ENCODE results near the gene FIP1L1.

The FIP1L1 gene

GRCh38 chr4:53348046-53348445, 29.4 kb upstream of the FIP1L1 start:
- Histone ChIP-seq H3K27ac (replicated peaks) (no peak overlapping the region), H3K27me3 (ENCODE audit: insufficient read depth, poor library complexity, severe bottlenecking) (no peaks in the 10 kb centered on the region), H3K4me3 (replicated peaks; ENCODE audit: insufficient read depth, low read length) (no peak overlapping the region)
- TF ChIP-seq GABPA (IDR thresholded peaks at IDR 0.05; ENCODE audit: low read depth) (no peak), SPI1 (IDR thresholded peaks at IDR 0.05; ENCODE audit: borderline replicate concordance, low read depth) (no peak), POLR2AphosphoS5 (IDR thresholded peaks at IDR 0.05; ENCODE audit: low read depth) (no peak), CTCF (IDR thresholded peaks at IDR 0.05; ENCODE audit: insufficient read depth, low read length) (no peak)
- TF ChIP-seq, protein P1, sequence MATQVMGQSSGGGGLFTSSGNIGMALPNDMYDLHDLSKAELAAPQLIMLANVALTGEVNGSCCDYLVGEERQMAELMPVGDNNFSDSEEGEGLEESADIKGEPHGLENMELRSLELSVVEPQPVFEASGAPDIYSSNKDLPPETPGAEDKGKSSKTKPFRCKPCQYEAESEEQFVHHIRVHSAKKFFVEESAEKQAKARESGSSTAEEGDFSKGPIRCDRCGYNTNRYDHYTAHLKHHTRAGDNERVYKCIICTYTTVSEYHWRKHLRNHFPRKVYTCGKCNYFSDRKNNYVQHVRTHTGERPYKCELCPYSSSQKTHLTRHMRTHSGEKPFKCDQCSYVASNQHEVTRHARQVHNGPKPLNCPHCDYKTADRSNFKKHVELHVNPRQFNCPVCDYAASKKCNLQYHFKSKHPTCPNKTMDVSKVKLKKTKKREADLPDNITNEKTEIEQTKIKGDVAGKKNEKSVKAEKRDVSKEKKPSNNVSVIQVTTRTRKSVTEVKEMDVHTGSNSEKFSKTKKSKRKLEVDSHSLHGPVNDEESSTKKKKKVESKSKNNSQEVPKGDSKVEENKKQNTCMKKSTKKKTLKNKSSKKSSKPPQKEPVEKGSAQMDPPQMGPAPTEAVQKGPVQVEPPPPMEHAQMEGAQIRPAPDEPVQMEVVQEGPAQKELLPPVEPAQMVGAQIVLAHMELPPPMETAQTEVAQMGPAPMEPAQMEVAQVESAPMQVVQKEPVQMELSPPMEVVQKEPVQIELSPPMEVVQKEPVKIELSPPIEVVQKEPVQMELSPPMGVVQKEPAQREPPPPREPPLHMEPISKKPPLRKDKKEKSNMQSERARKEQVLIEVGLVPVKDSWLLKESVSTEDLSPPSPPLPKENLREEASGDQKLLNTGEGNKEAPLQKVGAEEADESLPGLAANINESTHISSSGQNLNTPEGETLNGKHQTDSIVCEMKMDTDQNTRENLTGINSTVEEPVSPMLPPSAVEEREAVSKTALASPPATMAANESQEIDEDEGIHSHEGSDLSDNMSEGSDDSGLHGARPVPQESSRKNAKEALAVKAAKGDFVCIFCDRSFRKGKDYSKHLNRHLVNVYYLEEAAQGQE (IDR thresholded peaks at IDR 0.05; ENCODE audit: insufficient replicate concordance, low read depth): no peak
- no peak for DNase-seq (ENCODE audit: low read depth in 1 of 2, low spot score in 1 of 2)

DNA sequence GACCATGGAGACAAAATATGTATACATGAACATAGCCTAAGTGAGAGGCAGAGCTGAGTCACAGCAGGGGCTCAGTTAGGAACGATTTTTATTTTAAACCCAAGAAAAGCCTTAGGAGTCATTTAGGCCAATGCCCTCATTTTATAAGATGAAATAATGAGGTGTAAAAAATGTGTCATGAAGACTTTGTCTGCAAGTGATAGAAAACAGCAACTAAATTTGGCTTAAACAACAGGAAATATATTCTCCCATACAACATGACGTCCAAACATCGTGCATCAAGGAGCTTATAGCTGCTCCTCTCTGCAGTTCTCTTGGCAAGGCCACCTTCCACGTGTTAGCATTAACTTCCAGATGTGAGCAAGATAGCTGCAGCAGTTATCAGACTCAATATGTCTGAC, 28.4 kb upstream of the FIP1L1 start:
- no peak for DNase-seq (ENCODE audit: low read depth in 1 of 2, low spot score in 1 of 2)
- Histone ChIP-seq H3K27ac (replicated peaks) (no peak overlapping the region), H3K27me3 (ENCODE audit: insufficient read depth, poor library complexity, severe bottlenecking) (no peaks in the 10 kb centered on the region), H3K4me3 (replicated peaks; ENCODE audit: insufficient read depth, low read length) (no peak overlapping the region)
- TF ChIP-seq CTCF (IDR thresholded peaks at IDR 0.05; ENCODE audit: insufficient read depth, low read length) (no peak), GABPA (IDR thresholded peaks at IDR 0.05; ENCODE audit: low read depth) (no peak), POLR2AphosphoS5 (IDR thresholded peaks at IDR 0.05; ENCODE audit: low read depth) (no peak), SPI1 (IDR thresholded peaks at IDR 0.05; ENCODE audit: borderline replicate concordance, low read depth) (no peak)
- TF ChIP-seq, protein P1 (IDR thresholded peaks at IDR 0.05; ENCODE audit: insufficient replicate concordance, low read depth): no peak

DNA sequence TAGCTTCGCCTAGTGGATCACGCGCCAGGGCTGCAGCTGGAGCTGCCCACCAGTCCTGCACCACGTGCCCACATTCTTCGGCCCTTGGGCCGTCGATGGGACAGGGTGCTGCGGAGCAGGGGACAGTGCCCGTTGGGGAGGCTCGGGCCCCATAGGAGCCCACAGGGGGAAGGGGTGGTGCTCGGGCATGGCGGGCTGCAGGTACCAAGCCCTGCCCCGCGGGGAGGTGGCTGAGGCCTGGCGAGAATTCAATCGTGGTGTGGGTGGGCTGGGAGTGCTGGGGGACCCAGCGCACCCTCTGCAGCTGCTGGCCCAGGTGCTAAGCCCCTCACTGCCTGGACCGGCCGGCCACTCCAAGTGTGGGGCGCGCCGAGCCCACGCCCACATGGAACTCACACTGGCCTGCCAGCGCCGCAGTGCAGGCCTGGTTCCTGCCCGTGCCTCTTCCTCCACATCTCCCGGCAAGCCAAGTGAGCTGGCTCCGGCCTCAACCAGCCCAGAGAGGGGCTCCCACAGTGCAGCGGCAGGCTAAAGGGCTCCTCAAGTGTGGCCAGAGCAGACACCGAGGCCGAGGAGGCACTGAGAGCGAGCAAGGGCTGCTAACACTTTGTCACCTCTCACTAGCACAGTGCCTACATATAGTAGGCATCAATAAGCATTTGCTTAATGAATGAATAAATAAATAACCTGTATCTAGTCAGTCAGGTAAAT, 23.3 kb upstream of the FIP1L1 start:
- DNase-seq (ENCODE audit: low read depth in 1 of 2, low spot score in 1 of 2): no peak
- no peak overlapping the region for H3K4me3 ChIP-seq (replicated peaks; ENCODE audit: insufficient read depth, low read length)
- TF ChIP-seq GABPA (IDR thresholded peaks at IDR 0.05; ENCODE audit: low read depth): no peak
- TF ChIP-seq CTCF (IDR thresholded peaks at IDR 0.05; ENCODE audit: insufficient read depth, low read length): no peak
- no peak for TF ChIP-seq SPI1 (IDR thresholded peaks at IDR 0.05; ENCODE audit: borderline replicate concordance, low read depth)
- TF ChIP-seq, protein P1 (IDR thresholded peaks at IDR 0.05; ENCODE audit: insufficient replicate concordance, low read depth): no peak
- no peak for TF ChIP-seq POLR2AphosphoS5 (IDR thresholded peaks at IDR 0.05; ENCODE audit: low read depth)
- no peak overlapping the region for H3K27ac ChIP-seq (replicated peaks)
- no peaks in the 10 kb centered on the region for H3K27me3 ChIP-seq (ENCODE audit: insufficient read depth, poor library complexity, severe bottlenecking)

All from HL-60 (cell line).